ENCODE data around the gene NUDT22.

The NUDT22 gene

DNA sequence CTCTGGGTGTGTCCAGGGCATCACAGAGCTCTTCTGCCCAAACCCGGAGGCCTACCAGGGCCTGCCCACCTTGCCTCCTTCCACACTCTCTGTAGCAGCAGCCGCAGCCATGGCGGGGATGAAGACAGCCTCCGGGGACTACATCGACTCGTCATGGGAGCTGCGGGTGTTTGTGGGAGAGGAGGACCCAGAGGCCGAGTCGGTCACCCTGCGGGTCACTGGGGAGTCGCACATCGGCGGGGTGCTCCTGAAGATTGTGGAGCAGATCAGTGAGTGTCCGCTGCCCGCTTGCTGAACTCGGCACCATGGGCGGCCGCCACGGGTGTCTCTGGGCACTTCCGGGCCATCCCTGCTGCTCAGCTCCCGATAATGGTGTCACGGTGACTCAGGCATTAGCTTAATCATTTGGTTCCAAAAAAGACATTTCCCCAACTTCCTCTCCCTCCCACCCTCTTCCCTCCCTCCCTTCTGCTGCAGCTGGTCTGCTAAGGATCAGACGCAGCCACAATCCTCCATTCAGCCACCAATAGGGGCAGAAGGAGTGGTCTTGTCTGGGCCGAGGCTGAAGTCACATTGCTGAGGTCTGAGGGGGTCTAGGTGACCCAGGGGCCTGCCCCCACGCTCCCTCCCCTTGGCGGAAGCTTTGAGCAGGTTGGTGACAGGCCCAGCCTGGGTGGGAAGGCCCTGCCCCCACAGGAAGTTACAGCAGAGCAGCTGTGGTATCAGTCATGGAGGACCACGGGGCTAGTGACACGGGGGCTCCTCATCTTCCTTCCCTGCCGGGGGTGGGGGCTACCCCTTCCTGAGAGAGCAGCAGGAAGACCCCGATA is 18.6 kb upstream of the NUDT22 start:
- DNase-seq, result peak; percentile 80

DNA sequence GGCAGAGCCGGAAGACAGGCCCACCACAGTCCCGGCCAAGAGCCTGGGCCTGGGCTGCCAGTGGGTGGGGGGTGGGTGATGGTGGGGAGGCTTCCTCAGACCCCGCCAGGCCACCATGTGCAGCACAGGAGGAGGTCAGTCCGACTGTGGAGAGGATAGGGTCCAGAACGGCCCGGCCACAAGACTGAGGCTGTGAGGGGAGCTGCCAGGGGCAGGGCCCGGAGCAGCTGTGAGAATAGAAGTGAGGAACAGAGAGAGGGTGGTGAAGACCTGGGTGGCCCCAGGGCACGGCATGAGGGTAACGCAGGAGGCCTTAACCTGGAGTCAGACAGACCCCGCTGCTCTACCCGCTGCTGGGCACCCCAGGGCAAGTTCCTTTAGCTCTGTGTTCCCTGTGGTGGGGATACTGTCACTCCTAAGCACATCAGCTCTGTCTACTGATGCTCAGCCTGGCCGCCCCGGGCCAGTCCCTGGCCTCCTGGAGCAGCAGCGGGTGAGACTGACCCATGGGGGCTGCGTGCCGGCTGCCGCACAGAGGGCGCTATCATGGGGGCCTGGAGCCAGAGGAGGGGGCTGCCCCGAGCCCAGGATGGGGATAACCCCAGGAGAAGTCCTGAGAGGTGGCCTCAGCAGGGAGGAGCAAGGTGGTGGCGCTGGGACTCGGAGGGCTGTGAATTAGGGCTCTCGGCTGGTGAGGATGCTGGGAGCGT is 17.8 kb upstream of the NUDT22 start:
- no peak for DNase-seq

DNA sequence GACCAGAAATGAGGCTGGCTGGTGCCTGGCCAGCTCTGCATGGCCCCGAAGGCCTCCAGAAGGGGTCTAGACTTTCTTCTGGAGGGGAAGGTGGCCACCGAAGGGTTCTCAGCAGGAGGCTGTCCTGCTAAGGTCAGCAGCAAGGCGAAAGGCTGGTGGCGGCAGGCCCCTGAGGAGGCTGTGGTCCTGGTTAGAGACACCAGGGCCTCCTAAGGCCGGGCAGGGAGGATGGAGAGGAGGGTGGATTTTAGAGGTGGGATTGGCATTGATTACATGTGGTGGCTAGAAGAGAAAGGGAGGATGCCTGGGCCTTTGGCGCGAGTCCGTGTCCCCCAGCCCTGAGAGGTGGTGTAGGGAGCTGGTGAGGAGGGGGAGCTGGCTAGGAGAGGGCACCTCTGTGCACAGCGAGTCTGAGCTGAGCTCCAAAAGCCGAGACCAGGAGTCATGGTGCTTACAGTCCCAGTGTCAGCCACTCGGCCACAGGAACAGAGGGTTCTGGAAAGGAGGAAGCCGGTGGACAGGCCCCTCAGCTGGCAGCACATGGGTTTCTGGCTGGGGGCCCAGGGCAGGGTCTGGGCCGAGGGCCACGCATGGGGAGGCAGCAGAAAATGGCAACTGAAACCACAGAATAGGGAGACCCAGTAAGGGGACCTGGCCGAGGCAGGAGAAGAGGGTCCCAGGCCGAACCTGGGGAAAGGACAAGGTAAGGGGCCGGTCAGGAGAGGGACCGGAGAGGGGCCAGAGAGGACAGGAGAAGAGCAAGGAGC is 17.1 kb upstream of the NUDT22 start:
- DNase-seq, result no peak

DNA sequence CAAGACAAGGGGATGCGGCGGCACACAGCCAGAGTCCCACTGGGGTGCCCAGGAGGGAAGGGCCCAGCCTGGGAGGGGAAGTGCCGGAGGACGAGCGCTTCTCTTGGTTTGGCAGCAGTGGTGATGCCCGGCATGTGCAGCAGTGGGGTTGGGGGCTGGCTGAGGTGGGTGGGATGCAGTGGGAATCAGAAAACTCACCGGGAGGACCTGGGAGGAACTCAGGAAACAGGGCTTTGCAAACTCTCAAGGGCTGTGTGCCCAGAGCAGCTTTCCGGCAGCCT is 16.6 kb upstream of the NUDT22 start:
- no peak for DNase-seq

DNA sequence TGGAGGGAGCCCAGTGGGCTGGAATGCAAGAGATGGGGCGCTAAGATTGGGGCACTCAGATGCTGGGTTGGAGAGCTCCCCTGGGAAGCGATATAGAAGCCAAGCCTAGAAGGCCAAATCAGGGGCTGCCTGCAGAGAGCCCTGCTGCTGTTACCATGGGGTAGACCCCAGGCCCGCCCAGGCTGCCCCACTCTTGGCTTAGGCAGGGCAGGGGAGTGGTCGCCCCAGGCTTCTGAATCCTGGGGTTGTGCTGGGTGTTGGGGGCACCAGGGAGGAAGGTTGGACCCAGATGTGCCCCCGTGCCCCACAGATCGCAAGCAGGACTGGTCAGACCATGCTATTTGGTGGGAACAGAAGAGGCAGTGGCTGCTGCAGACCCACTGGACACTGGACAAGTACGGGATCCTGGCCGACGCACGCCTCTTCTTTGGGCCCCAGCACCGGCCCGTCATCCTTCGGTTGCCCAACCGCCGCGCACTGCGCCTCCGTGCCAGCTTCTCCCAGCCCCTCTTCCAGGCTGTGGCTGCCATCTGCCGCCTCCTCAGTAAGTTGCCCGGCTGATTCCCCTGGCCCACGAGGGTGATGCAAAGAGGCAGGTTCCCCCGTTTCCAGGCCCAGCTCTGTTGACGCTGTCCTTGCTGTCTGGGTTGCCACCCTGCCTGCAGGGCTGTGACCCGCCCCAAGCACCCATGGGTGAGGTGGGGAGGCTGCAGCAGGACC is 15.6 kb upstream of the NUDT22 start:
- no peak for DNase-seq

DNA sequence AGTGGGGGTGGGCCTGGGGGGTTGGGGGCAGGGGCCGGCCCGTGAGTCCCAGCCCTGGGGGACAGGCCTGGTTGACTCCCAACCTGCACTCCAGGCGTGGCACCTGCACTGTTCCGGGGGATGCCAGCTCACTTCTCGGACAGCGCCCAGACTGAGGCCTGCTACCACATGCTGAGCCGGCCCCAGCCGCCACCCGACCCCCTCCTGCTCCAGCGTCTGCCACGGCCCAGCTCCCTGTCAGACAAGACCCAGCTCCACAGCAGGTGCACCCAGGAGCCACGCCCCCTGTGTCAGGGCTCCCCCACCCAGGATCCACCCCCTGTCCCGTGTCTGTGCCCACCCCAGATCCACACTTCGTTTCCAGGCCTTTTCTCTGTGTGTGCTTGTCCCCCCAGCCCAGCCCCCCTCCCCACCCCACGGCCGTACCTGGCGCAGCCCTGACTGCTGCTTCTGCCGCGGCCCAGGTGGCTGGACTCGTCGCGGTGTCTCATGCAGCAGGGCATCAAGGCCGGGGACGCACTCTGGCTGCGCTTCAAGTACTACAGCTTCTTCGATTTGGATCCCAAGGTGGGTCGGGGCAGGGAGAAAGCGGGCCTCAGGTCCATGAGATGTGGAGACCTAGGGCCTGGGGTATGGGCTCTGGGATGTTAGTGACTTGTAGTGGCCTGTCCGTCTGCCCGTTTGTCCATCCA is 14.7 kb upstream of the NUDT22 start:
- DNase-seq, result no peak

DNA sequence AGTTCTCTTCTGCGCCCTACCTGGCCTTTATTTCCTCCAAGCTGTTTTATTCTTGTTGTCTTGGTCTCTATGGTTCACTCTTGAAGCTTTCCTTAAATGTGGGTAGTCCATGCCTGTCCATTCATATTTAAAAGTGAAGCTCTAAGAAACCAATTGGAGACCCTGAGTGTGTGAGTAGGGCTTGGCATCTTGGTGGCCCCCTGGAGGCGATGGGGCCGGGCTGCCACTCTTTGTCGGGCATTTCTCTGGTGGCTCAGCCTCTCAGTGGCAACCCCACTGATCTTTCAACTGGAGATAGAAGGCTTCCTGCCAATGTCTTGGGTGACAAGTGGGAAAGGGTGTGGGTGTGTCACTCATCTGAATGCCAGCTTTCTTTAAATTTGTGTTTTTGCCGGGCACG is 9.2 kb upstream of the NUDT22 start:
- DNase-seq, result no peak

DNA sequence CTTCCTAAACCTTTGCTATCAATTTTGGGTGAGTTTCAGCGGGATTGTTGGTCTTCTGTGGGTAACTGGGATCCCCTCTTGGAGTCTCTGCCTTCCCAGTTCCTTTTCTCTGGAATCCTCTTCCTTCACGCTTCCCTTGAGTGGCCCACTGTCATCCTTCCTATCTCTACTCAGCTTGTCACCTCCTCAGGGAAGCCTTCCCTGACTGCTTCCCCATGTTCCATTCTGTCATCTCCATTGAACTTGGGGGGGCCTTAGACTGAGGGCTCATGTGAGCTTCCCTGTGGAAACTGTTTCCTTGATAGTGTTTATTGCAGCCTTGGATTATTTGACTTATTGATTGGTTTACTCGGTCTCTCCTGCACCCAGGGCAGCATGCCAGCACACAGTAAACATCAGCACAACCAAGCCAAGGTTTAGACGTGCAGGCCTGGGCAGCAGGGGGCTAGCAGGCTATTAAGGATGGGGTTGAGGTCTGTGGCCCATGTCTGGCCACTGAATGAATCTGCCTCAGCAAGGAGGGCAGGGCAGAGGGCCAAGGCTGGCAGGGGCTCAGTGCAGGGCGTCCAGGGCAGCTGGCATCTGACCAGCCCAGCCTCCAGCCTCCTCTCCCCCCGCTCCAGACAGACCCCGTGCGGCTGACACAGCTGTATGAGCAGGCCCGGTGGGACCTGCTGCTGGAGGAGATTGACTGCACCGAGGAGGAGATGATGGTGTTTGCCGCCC is 7.3 kb upstream of the NUDT22 start:
- DNase-seq, result no peak

- DNase-seq, result no peak
These were observed 6.8 kb upstream of the NUDT22 start for GRCh38 chr11:64219354-64219684.

DNA sequence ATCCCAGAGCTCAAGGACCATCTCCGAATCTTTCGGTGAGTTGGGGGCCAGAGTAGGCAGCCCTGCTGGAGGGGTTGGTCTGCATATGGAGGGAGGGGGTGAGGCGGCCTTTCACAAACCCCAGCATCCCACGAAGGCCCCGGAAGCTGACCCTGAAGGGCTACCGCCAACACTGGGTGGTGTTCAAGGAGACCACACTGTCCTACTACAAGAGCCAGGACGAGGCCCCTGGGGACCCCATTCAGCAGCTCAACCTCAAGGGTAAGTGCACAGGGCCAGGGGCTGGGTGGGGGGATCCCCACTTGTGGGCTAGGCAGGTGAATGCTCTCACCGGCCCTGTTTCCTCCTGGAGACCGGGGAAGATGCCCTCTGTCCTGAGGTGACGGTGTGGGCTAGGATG is 6.3 kb upstream of the NUDT22 start:
- DNase-seq, result no peak

DNA sequence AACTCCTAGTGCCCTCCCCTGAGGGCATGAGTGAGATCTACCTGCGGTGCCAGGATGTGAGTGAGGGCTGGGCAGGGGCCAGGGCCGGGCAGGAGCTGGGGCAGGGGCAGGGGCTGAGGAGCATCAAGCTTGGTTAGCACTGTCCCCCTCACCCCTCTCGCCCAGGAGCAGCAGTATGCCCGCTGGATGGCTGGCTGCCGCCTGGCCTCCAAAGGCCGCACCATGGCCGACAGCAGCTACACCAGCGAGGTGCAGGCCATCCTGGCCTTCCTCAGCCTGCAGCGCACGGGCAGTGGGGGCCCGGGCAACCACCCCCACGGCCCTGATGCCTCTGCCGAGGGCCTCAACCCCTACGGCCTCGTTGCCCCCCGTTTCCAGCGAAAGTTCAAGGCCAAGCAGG is 5.8 kb upstream of the NUDT22 start:
- no peak for DNase-seq

DNA sequence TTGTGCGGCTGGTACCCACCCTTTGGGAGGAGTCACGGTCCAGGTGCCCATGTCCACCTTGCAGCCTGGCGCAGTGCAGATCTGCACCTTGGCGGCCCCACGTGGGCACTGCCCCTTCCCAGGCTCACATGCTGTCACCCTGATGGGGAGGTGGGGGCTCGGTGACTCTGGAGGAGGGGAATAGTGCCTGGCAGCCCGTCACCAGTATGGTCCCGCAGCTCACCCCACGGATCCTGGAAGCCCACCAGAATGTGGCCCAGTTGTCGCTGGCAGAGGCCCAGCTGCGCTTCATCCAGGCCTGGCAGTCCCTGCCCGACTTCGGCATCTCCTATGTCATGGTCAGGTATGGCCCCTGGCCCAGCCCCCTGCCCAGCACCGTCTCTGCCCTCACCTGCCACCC is 5.3 kb upstream of the NUDT22 start:
- no peak for DNase-seq

DNA sequence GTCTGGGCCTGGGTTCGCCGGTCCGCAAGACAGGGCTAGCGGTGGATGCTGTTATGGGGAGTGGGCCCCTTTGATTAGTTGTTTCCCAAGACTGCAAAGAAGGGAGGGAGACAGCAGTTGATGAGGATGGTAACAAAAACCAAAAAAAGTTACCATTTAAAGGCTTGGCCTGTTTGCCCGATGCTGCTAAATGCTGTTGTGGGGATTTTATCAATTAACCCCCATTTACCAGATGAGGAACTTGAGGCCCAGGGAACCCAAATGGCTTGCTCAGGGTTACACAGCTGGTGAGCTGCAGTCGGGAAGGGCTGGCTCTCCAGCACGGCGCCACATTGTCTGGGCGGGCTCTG is 3.4 kb upstream of the NUDT22 start:
- no peak for DNase-seq

DNA sequence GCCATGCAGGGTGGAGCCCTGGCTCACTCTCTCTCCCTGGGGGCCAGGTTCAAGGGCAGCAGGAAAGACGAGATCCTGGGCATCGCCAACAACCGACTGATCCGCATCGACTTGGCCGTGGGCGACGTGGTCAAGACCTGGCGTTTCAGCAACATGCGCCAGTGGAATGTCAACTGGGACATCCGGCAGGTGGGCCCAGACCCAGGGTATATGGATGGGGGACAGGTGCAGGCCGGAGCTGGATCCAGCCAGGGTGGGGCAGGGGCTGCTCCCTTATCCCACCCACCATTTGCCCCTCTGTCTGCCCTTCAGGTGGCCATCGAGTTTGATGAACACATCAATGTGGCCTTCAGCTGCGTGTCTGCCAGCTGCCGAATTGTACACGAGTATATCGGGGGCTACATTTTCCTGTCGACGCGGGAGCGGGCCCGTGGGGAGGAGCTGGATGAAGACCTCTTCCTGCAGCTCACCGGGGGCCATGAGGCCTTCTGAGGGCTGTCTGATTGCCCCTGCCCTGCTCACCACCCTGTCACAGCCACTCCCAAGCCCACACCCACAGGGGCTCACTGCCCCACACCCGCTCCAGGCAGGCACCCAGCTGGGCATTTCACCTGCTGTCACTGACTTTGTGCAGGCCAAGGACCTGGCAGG is 2.9 kb upstream of the NUDT22 start:
- DNase-seq, result no peak

- DNase-seq, result no peak
These were observed 1.8 kb upstream of the NUDT22 start for GRCh38 chr11:64224151-64224890.

DNA sequence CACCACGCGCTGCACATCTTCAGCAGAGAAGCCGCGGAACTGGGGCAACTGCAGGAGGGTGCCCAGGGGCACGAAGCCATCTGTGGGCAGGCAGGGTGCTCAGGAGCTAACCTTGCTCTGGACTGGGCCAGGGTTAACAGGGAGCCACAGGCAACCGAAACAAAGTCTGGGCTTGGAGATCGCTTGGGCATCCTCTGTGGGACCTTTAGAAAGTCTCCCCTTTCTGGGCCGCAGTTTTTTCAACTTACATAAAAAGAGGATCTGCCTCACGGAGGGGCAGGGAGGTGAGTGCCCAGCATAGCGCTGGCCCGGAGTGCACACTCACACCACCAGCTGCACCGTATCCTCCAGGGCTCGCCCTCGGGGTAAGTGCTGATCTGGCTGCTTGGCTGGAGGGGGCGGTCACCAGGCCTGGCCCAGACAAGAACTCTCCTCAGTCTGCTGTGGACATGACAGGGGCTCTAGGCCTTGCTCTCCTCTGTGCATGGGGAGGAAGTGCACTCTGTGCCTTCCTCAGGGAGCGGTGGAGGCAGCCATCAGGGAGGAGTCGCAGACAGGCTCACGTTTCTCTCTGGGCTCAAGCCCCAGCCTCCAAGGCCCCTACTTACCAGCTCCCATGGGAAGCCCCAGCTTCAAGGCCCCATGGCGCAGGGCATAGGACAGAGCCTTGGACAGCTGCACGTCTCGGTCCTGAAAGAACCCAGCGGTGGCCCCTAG is 1.0 kb upstream of the NUDT22 start:
- no peak for DNase-seq

GRCh38 chr11:64226507-64227051 is 505 bp downstream of the NUDT22 start:
- DNase-seq, result no peak

DNA sequence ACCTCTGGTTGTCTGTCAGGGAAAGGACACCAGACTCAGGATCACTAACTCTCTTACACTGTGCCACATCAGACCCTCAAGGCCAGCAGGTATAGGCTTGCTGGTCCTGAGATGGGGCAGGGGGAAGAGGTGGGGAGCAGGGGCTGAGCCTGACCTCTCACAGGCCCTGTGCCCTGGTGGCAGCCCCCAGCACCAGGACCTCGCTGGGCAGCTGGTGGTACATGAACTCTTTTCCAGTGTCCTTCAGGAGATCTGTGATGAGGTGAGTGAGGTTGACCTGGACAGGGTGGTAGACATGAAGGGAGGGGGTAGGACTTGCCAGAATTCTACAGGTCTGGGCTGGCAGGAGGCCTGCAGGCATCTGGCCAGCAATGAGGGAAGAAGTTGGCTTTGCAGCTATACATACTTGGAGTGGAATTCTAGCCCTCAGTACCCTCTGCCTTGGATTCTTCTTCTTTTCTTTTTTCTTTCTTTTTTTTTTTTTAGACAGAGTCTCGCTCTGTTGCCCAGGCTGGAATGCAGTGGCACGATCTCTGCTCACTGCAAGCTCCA is 1.4 kb downstream of the NUDT22 start:
- no peak for DNase-seq

DNA sequence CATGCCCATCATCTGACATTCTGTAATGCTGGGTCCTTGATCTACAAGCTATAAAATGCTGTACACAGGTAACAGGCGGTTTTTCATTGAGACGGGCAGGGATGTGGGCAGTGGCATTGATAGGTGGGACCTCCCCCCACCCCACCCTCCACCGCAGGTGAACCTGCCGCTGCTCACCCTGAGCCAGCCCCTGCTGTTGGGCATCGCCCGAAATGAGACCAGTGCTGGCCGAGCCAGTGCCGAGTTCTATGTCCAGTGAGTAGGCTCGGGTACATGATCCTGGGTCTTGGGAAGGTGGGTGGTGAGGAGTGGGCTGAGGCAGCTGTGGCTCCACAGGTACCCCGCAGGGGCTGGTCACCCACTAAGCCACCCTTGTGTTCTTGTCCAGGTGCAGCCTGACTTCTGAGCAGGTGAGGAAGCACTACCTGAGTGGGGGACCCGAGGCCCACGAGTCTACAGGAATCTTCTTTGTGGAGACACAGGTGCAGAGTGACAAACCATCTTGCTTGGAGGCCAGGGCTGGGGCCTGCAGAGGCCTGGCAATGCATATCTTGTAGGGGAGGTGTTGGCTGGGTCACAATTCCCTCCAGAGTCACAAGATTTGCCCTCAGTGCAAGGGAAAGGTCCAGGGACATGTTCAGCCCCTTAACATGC is 3.1 kb downstream of the NUDT22 start:
- no peak for DNase-seq
